GM23248 (cell line): ENCODE results near the gene PDHX. TPM values are rescaled to one million over a fixed set of nuclear protein-coding genes. Genes with fewer than 3 reads are reported as not detected.

Experiments
- DNase-seq: peaks from one replicate; pipeline ENCODE4 v3.0.0-alpha.2; 2015
- H2AFZ ChIP-seq: fragments of 200-600 bp; sonication (generic); 2 replicates; pipeline ENCODE4 v1.6.1; 2016; ENCODE audit warnings: antibody characterized with exemption
- H3F3A ChIP-seq: fragments of 200-600 bp; sonication (generic); 2 replicates; pipeline ENCODE4 v1.6.1; 2016; ENCODE audit warnings: mild to moderate bottlenecking, antibody characterized with exemption, mixed run types; ENCODE audit not compliant: insufficient read depth
- H3K27ac ChIP-seq: fragments of 200-600 bp; sonication (generic); 2 replicates; pipeline ENCODE4 v1.5.1; 2016; ENCODE audit warnings: mild to moderate bottlenecking
- H3K27me3 ChIP-seq: fragments of 200-600 bp; sonication (generic); replicated peaks from 2 replicates; pipeline ENCODE4 v1.6.1; 2016; ENCODE audit warnings: mild to moderate bottlenecking; ENCODE audit not compliant: insufficient read depth
- H3K36me3 ChIP-seq: fragments of 200-600 bp; sonication (generic); 2 replicates; pipeline ENCODE4 v1.6.1; 2016; ENCODE audit warnings: low read depth, mild to moderate bottlenecking
- H3K4me1 ChIP-seq: fragments of 200-600 bp; sonication (generic); 2 replicates; pipeline ENCODE4 v1.6.1; 2016; ENCODE audit warnings: mild to moderate bottlenecking; ENCODE audit not compliant: insufficient read depth
- H3K4me2 ChIP-seq: fragments of 200-600 bp; sonication (generic); one replicate; pipeline ENCODE4 v1.6.1; 2016; ENCODE audit warnings: mild to moderate bottlenecking; ENCODE audit not compliant: unreplicated experiment
- H3K4me3 ChIP-seq: fragments of 200-600 bp; sonication (generic); 2 replicates; pipeline ENCODE4 v1.5.1; 2016; ENCODE audit warnings: mild to moderate bottlenecking
- H3K79me2 ChIP-seq: fragments of 200-600 bp; sonication (generic); 2 replicates; pipeline ENCODE4 v1.6.1; 2016; ENCODE audit warnings: mild to moderate bottlenecking; ENCODE audit not compliant: insufficient read depth
- H3K9ac ChIP-seq: fragments of 200-600 bp; sonication (generic); 2 replicates; pipeline ENCODE4 v1.6.1; 2016; ENCODE audit warnings: mild to moderate bottlenecking
- H3K9me2 ChIP-seq: fragments of 200-600 bp; sonication (generic); 2 replicates; pipeline ENCODE4 v1.6.1; 2016; ENCODE audit warnings: mixed run types, mild to moderate bottlenecking, moderate library complexity; ENCODE audit not compliant: insufficient read depth
- H3K9me3 ChIP-seq: fragments of 200-600 bp; sonication (generic); one replicate; pipeline ENCODE4 v1.6.1; 2017; ENCODE audit warnings: low read depth
- H4K20me1 ChIP-seq: fragments of 200-600 bp; sonication (generic); 2 replicates; pipeline ENCODE4 v1.6.0; 2016; ENCODE audit not compliant: insufficient read depth
- EZH2 ChIP-seq: fragments of 200-600 bp; sonication (generic); IDR thresholded peaks from 2 replicates; pipeline ENCODE4 v1.6.1; 2018; ENCODE audit warnings: antibody characterized with exemption, mild to moderate bottlenecking; ENCODE audit not compliant: insufficient read depth, poor library complexity, severe bottlenecking
- EZH2phosphoT487 ChIP-seq: fragments of 200-600 bp; sonication (generic); IDR thresholded peaks from 2 replicates; pipeline ENCODE4 v1.6.1; 2018; ENCODE audit warnings: antibody characterized with exemption, moderate library complexity, mild to moderate bottlenecking, low read depth; ENCODE audit not compliant: insufficient read depth
- WGBS, 2 experiments: methylation state at CpG; one replicate each; pipeline ENCODE4 v1.1.6; 2015 to 2017; ENCODE audit warnings: low lambda C conversion rate in 2 of 2, low coverage in 1 of 2; ENCODE audit errors: missing lambda C conversion rate in 2 of 2; 5-methylcytosine and 5-hydroxymethylcytosine counted together
- in situ Hi-C: fragments of 300-500 bp; cut with MboI; formaldehyde crosslinking; loops from 2 replicates; pipeline ENCODE4 v1.15.0; 2020
- polyA plus RNA-seq: library from polyadenylated mRNA; unstranded; fragments of >200 nt; fragmentation: Nextera tagmentation; extraction: Ambion mirVana; gene quantifications from 2 replicates; pipeline ENCODE4 v1.2.1, GENCODE V29; 2016
- total RNA-seq: library from RNA; depleted of rRNA; stranded (reverse); fragments of >200 nt; shearing (Covaris generic); gene quantifications from 2 replicates; pipeline ENCODE4 v1.2.3, GENCODE V29; 2014

PDHX gene
- total and polyA plus RNA-seq, 2 experiments from 2014 or later = 36.1 to 40.1 TPM

DNA sequence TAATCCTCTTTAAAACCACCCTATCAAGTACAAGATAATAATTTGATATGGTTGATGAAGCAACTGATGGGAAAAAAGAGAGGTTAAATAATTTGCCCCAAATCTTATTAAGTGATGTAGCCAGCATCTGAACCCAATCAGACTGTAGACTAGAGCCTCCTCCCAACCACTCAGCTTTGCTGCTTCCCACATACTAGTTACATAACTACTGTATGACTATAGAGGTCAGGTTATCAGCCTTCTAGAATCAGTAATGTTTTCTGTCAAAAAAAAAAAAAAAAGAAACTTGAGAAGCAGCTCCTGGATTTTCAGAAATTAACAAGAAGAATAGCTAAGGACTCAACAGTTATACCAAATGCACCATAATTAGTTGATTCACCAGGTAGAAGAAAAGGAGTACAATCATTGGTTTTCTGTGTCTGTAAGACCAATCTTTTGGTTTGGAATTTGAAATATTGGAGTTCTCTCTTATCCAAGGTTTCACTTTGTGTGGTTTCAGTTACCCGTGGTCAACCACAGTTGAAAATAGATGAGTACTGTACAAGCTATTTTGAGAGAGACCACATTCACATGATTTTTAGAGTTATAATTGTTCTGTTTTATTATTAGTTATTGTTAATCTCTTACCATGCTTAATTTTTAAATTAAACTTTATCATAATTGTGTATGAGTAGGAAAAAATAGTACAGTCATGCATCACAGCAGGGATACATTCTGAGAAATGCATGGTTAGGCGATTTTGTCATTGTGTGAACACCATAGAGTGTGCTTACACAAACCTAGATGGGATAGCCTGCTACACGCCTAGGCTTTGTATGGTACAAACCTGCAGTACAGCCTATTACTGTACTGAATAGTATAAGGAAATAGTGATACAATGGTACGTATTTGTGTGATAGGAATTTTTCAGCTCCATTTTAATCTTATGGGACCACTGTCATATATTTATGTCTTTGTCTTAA is 72.2 kb downstream of the PDHX start:
- in situ Hi-C loops = no loop called here
- peak overlapping the region; percentile 14 for H3K27ac ChIP-seq
- no peak for TF ChIP-seq EZH2
- no peak for TF ChIP-seq EZH2phosphoT487
- no peaks in the 10 kb centered on the region for H3K27me3 ChIP-seq
- peaks cover 20% of the 10 kb centered on the region for H3K4me1 ChIP-seq
- H3K9ac ChIP-seq = no peak overlapping the region
- no peaks in the 10 kb centered on the region; the same call in none of the 2 replicates for H3K79me2 ChIP-seq
- no peak overlapping the region for H3K4me3 ChIP-seq
- H4K20me1 ChIP-seq = no peaks in the 10 kb centered on the region
- peak; percentile 54 for DNase-seq
- H3F3A ChIP-seq = peaks cover 20% of the 10 kb centered on the region
- no peaks in the 10 kb centered on the region for H3K9me3 ChIP-seq
- H2AFZ ChIP-seq = no peak overlapping the region
- 91 to 94% methylated on average over 4 of the region's 4 CpGs for WGBS, 2 experiments
- peaks cover 23% of the 10 kb centered on the region; the same call in 1 of the 2 replicates for H3K36me3 ChIP-seq
- H3K9me2 ChIP-seq = no peaks in the 10 kb centered on the region
- peak overlapping the region; percentile 39 for H3K4me2 ChIP-seq

DNA sequence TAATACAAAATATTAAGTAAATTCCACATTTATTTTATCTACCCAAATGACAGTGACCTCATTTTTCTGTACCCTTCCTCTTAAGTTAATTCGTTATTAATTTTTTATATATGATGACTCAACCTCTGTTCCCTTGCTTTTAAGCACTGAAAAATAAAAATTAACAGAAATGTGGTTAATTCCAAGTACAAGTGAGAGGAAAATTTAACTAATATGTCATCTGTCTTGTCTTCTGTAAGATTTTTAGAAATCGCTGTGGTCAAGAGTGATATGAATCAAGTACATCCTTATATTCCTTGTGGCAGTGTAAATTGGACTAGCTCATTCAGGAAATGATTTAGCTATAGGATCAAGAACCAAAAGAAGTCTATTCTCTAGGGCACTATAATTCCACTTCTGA is 74.5 kb downstream of the PDHX start:
- Histone ChIP-seq H3K9me2 (no peaks in the 10 kb centered on the region), H3K4me3 (no peak overlapping the region), H4K20me1 (no peaks in the 10 kb centered on the region), H3K27ac (no peak overlapping the region), H3K36me3 (peaks cover 14% of the 10 kb centered on the region; the same call in 1 of the 2 replicates), H3K4me2 (no peak overlapping the region), H3K4me1 (peaks cover 20% of the 10 kb centered on the region), H2AFZ (no peak overlapping the region), H3K27me3 (no peaks in the 10 kb centered on the region), H3K9me3 (no peaks in the 10 kb centered on the region), H3K79me2 (no peaks in the 10 kb centered on the region; the same call in none of the 2 replicates), H3K9ac (no peak overlapping the region), H3F3A (peaks cover 20% of the 10 kb centered on the region)
- in situ Hi-C loops = loop anchor here (10.0 kb wide), 1 partner anchor 404 kb away; no protein-coding TSS in a partner anchor
- 99% methylated on average over 2 of the region's 2 CpGs for WGBS, 2 experiments
- no peak for DNase-seq
- TF ChIP-seq EZH2 (no peak), EZH2phosphoT487 (no peak)

DNA sequence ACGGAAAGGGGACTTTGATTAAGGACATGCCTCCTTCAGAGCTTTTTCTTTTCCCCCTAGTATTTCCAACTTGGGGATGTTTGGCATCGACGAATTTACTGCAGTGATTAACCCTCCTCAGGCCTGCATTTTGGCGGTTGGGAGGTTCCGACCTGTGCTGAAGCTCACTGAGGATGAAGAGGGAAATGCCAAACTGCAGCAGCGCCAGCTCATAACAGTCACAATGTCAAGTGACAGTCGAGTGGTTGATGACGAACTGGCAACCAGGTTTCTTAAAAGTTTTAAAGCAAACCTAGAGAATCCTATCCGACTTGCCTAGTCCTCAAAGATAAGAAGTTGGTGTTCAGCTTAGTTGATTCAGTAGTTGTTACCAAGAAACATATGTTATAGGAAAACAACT is 78.4 kb downstream of the PDHX start:
- Histone ChIP-seq H2AFZ (no peak overlapping the region), H3K79me2 (peaks cover 23% of the 10 kb centered on the region), H3K4me1 (peaks cover 19% of the 10 kb centered on the region), H3K4me3 (no peak overlapping the region), H3F3A (peaks cover 6% of the 10 kb centered on the region; the same call in 1 of the 2 replicates), H3K36me3 (0 out of 2 replicates have a peak, but pooled peaks cover 15% of the 10 kb centered on the region), H3K9me3 (no peaks in the 10 kb centered on the region), H4K20me1 (no peaks in the 10 kb centered on the region), H3K27ac (no peak overlapping the region), H3K4me2 (no peak overlapping the region), H3K27me3 (no peaks in the 10 kb centered on the region), H3K9ac (no peak overlapping the region), H3K9me2 (no peaks in the 10 kb centered on the region)
- in situ Hi-C loops = loop anchor here (10.0 kb wide), 1 partner anchor 400 kb away; no protein-coding TSS in a partner anchor
- WGBS, 2 experiments = 88 to 91% methylated on average over 9 of the region's 9 CpGs
- no peak for DNase-seq
- TF ChIP-seq EZH2 (no peak), EZH2phosphoT487 (no peak)

DNA sequence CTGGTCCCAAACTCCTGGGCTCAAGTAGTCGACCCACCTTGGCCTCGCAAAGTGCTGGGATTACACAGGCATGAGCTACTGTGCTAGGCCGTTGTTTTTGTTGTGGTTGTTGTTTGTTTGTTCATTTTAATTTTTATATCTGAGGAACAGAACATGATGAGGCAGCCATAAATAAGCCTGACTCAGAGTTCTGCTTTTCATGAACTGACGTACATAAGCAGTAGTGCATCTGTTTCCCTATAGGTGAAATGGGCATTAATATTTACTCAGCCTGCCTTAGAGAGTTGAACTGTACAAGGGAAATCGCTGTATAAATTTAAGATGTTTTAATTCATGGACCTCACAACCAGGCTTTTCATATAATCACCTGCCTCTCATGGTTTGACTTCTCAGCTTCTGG is 80.5 kb downstream of the PDHX start:
- H3K9me3 ChIP-seq = no peaks in the 10 kb centered on the region
- 84 to 88% methylated on average over 5 of the region's 5 CpGs for WGBS, 2 experiments
- TF ChIP-seq EZH2 (no peak), EZH2phosphoT487 (no peak)
- 0 out of 2 replicates have a peak, but pooled peaks cover 15% of the 10 kb centered on the region for H3K36me3 ChIP-seq
- no peak overlapping the region for H2AFZ ChIP-seq
- H3K79me2 ChIP-seq = peaks cover 23% of the 10 kb centered on the region
- H3K9ac ChIP-seq = no peak overlapping the region
- no peaks in the 10 kb centered on the region for H3K27me3 ChIP-seq
- H3K27ac ChIP-seq = no peak overlapping the region
- in situ Hi-C loops = loop anchor here (10.0 kb wide), 1 partner anchor 398 kb away; no protein-coding TSS in a partner anchor
- no peaks in the 10 kb centered on the region for H3K9me2 ChIP-seq
- no peaks in the 10 kb centered on the region for H4K20me1 ChIP-seq
- peaks cover 6% of the 10 kb centered on the region; the same call in 1 of the 2 replicates for H3F3A ChIP-seq
- H3K4me3 ChIP-seq = no peak overlapping the region
- H3K4me2 ChIP-seq = no peak overlapping the region
- no peak for DNase-seq
- peaks cover 19% of the 10 kb centered on the region for H3K4me1 ChIP-seq
